COLO668 (cell line): ENCODE results near the gene CTU1.
"Not testable (repeated sequence)": the region's sequence is repeated elsewhere in the genome, so short reads cannot be mapped to it uniquely, and the experiment has no call there.

ENCODE experiments used
- DNase-seq: peaks from one replicate; lab custom pipeline; 2025; ENCODE audit not compliant: unreplicated experiment; lab: John Stamatoyannopoulos, UW

CTU1 gene

GRCh38 chr19:51108066-51108804, at the start of gene CTU1:
TSS of gene CTU1 (minus strand) at chr19:51108409. CDS start at chr19:51104569, 3,840 bp downstream.
- DNase-seq: peak; percentile 98

DNA sequence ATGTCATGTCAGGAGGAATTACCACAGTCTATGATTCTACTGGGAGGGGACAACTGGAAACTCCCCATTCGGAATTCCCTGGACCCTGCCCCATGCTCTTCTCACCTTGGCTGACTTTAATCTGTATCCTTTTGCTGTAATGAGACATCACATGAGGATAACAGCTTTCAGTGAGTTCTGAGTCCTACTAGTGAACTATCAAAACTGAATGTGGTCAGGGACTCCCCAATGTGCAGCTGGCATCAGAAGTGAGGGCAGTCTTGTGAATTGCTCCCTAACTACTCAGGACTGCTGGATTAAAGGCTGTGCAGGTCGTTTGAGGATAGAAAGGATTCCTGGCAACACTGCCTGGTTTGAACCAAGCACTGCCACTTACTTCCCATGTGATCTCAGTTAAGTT, 49.1 kb upstream of the CTU1 start:
- no peak for DNase-seq

GRCh38 chr19:51156710-51157109, 48.5 kb upstream of the CTU1 start:
- DNase-seq: no peak

- no peak for DNase-seq
Measured at GRCh38 chr19:51150627-51151026, 42.4 kb upstream of the CTU1 start.

DNA sequence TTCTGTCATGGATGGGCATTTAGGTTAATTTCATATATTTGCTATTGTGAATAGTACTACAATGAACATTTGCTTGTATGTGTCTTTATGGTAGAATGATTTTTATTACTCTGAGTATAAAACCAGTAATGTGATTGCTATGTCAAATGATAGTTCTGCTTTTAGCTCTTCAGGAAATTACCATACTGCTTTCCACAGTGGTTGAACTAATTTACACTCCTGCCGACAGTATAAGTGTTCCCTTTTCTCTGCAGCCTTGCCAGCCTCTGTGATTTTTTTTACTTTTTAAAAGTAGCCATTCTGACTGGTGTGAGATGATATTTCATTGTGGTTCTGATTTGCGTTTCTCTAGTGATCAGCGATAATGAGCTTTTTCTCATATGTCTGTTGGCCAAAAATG, 40.4 kb upstream of the CTU1 start:
- DNase-seq: no peak

DNA sequence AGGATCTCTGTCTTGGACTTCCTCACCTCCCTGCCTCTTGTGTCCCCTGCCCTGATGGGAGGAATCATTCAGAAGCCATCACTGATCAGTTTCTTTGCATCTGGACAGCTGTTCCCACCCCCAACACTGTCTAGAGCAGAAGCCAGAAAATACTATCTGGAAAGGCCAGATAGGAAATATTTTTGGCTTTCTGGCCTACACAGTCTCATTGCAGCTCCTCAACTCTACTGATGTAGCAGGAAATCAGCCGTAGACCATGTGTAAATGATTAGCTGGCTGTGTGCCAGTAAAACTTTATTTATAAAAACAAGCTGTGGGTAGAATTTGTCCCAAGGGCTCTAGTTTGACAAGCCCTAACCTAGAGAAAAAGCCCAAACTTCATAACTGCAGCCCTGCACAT, 39.5 kb upstream of the CTU1 start:
- DNase-seq: no peak

- DNase-seq: no peak
Measured at GRCh38 chr19:51146751-51147150, 38.5 kb upstream of the CTU1 start.

- DNase-seq: no peak
Measured at GRCh38 chr19:51145916-51146493, 37.8 kb upstream of the CTU1 start.

DNA sequence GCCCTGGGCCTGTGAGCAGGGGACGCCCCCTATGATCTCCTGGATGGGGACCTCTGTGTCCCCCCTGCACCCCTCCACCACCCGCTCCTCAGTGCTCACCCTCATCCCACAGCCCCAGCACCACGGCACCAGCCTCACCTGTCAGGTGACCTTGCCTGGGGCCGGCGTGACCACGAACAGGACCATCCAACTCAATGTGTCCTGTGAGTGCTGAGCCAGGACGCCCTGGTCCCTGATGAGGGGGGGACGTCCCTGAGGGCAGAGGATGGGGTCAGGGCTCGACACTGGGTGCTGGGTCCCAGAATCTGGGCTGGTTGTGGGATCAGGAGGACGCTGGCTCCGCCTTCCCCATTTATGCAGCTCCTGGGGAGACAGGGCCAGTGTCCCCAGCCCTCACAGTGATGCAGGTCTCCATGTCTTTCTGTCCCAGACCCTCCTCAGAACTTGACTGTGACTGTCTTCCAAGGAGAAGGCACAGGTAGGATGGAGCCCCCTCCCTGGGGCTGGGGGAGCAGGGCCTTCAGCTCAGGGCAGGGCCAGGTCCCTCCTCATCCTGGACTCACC, 36.4 kb upstream of the CTU1 start:
- DNase-seq: no peak

GRCh38 chr19:51143486-51143885, 35.3 kb upstream of the CTU1 start:
- no peak for DNase-seq

DNA sequence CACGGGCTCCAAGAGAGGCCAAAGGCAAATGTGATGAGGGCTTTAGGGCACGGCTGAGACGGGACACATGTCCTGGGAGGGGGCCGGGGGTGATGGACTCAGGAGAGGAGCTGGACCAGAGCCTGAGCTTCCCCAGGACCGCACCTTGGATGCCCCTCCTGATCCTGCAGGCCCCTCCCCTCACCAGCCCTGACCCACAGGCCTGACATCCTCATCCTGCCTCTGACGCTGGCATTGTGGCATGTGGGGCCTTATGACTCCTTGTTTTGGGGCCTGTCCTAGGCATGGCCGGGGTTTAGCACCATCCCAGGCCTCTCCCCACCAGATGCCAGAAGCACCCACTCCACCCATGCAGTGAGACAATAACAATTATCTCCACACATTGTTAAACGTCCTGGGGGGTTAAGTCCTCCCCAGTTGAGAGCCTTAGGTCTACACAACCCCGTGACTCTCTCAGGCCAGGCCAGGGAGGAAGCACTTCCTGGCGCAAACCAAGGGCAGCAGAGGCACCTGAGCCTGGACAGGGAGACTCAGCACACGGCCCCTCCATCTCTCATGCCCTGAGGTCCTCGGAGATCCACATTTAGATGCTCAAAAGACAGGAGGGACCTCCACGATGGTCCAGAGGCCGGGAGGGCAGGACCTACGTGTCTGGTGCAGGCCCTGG, 34.7 kb upstream of the CTU1 start:
- DNase-seq: not testable (repeated sequence)

- no peak for DNase-seq
Measured at GRCh38 chr19:51142119-51142518, 33.9 kb upstream of the CTU1 start, which contains the start of gene SIGLEC7. TSS of gene SIGLEC7 (plus strand) at chr19:51142301. CDS start at chr19:51142370, 69 bp downstream.

GRCh38 chr19:51141181-51141580, 33.0 kb upstream of the CTU1 start:
- no peak for DNase-seq

- DNase-seq: no peak
Measured at GRCh38 chr19:51140441-51140840, 32.2 kb upstream of the CTU1 start.

- no peak for DNase-seq
Measured at GRCh38 chr19:51139299-51140014, 31.2 kb upstream of the CTU1 start.

GRCh38 chr19:51138549-51138979, 30.4 kb upstream of the CTU1 start:
- DNase-seq: no peak

GRCh38 chr19:51137792-51138425, 29.7 kb upstream of the CTU1 start:
- DNase-seq: no peak

GRCh38 chr19:51136851-51137551, 28.8 kb upstream of the CTU1 start:
- no peak for DNase-seq

GRCh38 chr19:51135986-51136762, 28.0 kb upstream of the CTU1 start:
- no peak for DNase-seq
